Measurements from ENCODE around the gene TBC1D10A. TPM values are rescaled to one million over a fixed set of nuclear protein-coding genes. Genes with fewer than 3 reads are reported as not detected.

The TBC1D10A gene
- total and polyA plus RNA-seq, 8 donors, result 4.0 to 19.4 (median 7.6) TPM

DNA sequence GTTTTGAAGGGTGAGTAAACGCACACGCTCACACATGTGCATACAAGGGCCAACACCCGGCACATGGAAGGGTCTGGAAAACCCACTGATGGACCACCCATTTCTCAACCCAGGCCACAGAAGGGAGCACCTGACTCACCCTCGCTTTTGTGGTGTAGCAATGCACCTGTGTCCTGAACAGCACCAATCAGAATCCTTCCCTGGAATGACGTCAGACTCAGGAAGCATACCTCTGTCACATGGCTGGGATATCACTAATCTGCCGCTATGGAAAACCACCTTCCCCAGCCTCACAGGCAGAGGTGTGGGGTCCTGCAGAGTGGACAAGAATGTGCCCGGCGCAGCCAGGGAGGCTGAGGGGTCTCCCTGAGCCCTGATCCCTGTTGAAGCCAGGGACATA is 51.1 kb downstream of the TBC1D10A start:
- Histone ChIP-seq H3K27me3 (no peaks in the 10 kb centered on the region), H3K9me3 (no peaks in the 10 kb centered on the region), H3K27ac (no peak overlapping the region), H3K36me3 (no peaks in the 10 kb centered on the region), H3K4me3 (no peak overlapping the region), H3K4me1 (no peaks in the 10 kb centered on the region)
- peak; percentile 32 to 64 (median 50) for ATAC-seq
- no peak for TF ChIP-seq CTCF (IDR thresholded peaks at IDR 0.05)
- DNase-seq, result no peak
- FAIRE-seq, result no peak
- WGBS, 2 donors, result 48% methylated on average over 8 of the region's 8 CpGs
- intact Hi-C loops (cut with DNase I), result no loop called here

DNA sequence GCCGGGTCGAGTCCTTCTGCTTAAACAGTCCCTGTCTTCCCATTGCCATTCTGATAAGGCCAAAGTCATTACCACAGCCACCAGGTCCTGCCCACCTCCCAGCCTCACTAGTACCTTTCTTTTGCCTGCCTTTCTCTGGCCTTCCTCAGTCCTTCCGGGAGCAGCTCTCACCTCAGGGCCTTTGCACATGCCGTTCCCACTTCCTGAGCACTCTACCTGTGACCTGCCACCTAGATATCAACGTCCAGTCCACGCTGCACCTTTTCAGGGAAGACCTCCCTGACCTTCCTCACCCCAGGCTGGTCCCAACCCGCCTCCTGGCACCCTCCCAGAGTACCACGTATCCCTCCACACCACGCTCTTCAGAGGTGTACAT is 52.3 kb downstream of the TBC1D10A start:
- no peak for ATAC-seq
- no peak overlapping the region for H3K4me3 ChIP-seq
- TF ChIP-seq CTCF (IDR thresholded peaks at IDR 0.05), result no peak
- H3K36me3 ChIP-seq, result no peaks in the 10 kb centered on the region
- H3K27ac ChIP-seq, result no peak overlapping the region
- intact Hi-C loops (cut with DNase I), result no loop called here
- H3K27me3 ChIP-seq, result no peaks in the 10 kb centered on the region
- no peaks in the 10 kb centered on the region for H3K4me1 ChIP-seq
- 85 to 88% methylated on average over 9 of the region's 9 CpGs for WGBS, 2 donors
- no peaks in the 10 kb centered on the region for H3K9me3 ChIP-seq
- peak in 1 of 6 donors; percentile 7 for DNase-seq
- FAIRE-seq, result no peak

DNA sequence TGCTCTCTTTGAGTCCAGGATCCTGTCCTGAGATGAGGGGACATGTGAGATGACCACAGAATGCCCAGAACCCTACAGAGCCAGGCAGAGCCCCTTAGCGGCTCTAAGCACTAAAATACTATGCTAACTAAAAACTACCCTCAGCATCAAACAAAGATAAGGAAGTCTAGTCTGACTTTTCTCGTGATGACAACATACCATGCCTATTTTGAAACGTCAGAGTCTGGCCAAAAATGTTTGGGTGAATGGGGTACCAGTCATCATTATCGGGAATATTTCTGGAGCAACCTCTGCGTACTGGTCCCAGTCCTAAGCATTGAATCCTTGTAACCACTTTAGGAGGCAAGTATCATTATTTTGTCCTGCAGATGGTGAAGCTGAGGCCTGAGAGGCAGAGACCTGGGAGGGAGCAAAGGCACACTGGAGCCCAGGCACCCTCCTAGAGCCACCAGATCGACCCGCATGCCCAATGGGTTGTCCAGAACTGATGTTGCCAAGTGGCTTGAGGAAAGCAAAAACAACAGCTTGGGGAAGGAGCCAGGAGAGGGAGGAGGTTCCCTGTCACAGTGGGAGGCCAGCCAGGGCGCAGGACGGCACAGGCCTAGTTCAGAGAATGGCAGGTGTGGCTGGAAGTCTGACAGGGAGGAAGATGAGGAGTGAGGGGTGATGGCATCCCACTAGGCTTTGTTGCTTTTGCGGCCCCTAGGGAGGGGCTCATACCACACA is 52.9 kb downstream of the TBC1D10A start:
- FAIRE-seq, result no peak
- no peak for TF ChIP-seq CTCF (IDR thresholded peaks at IDR 0.05)
- ATAC-seq, result no peak
- Histone ChIP-seq H3K36me3 (no peaks in the 10 kb centered on the region), H3K27me3 (no peaks in the 10 kb centered on the region), H3K9me3 (no peaks in the 10 kb centered on the region), H3K27ac (no peak overlapping the region), H3K4me3 (no peak overlapping the region), H3K4me1 (no peaks in the 10 kb centered on the region)
- intact Hi-C loops (cut with DNase I), result no loop called here
- 64 to 70% methylated on average over 10 of the region's 10 CpGs for WGBS, 2 donors
- DNase-seq, result peak in 1 of 6 donors; percentile 30

- no peak overlapping the region for H3K27ac ChIP-seq
- intact Hi-C loops (cut with DNase I), result no loop called here
- H3K4me3 ChIP-seq, result no peak overlapping the region
- H3K4me1 ChIP-seq, result no peaks in the 10 kb centered on the region
- ATAC-seq, result no peak
- FAIRE-seq, result no peak
- H3K9me3 ChIP-seq, result no peaks in the 10 kb centered on the region
- 64 to 69% methylated on average over 16 of the region's 16 CpGs for WGBS, 2 donors
- no peak for TF ChIP-seq CTCF (IDR thresholded peaks at IDR 0.05)
- H3K27me3 ChIP-seq, result no peaks in the 10 kb centered on the region
- H3K36me3 ChIP-seq, result no peaks in the 10 kb centered on the region
- peak in 1 of 6 donors; percentile 11 for DNase-seq
These were observed 53.8 kb downstream of the TBC1D10A start for GRCh38 chr22:30272781-30273601.

All from pancreas (tissue), 10 donors.